Measurements from ENCODE around the gene XIRP1. TPM values are rescaled to one million over a fixed set of nuclear protein-coding genes. Genes with fewer than 3 reads are reported as not detected.

XIRP1 gene
- total and polyA plus RNA-seq, 5 donors, result 152 to 453 (median 195) TPM

DNA sequence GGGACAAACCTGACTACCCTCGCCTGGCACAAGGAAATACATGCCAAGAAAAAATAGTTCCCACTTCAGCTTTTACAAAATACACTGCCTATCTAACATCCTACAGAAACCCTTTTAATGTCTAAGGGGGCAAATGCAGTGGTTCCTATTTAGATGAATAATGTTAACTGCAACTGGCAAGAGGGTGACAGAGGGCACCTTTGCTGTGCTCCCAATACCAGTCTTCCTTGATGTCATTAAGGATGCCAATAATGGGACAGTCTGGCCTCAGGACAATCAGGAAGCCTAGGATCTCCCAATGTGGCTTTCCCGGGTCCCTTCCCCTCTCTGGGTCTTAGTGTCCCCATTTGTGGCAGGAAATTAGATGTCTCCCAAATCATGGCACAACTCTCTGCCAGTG, 53.0 kb downstream of the XIRP1 start:
- H3K4me3 ChIP-seq (ENCODE audit: low read length), result no peak overlapping the region
- ATAC-seq (no peak), DNase-seq (no peak)
- no peaks in the 10 kb centered on the region for H3K27me3 ChIP-seq (ENCODE audit: control insufficient read depth, insufficient read depth)
- intact Hi-C loops (cut with DNase I), result no loop called here
- H3K27ac ChIP-seq (ENCODE audit: low read length), result no peak overlapping the region
- WGBS, result 66% methylated on average over 2 of the region's 2 CpGs
- peaks cover 33% of the 10 kb centered on the region for H3K4me1 ChIP-seq (ENCODE audit: control insufficient read depth, insufficient read depth, low read length)
- H3K9me3 ChIP-seq (ENCODE audit: control insufficient read depth, low read length), result no peaks in the 10 kb centered on the region

DNA sequence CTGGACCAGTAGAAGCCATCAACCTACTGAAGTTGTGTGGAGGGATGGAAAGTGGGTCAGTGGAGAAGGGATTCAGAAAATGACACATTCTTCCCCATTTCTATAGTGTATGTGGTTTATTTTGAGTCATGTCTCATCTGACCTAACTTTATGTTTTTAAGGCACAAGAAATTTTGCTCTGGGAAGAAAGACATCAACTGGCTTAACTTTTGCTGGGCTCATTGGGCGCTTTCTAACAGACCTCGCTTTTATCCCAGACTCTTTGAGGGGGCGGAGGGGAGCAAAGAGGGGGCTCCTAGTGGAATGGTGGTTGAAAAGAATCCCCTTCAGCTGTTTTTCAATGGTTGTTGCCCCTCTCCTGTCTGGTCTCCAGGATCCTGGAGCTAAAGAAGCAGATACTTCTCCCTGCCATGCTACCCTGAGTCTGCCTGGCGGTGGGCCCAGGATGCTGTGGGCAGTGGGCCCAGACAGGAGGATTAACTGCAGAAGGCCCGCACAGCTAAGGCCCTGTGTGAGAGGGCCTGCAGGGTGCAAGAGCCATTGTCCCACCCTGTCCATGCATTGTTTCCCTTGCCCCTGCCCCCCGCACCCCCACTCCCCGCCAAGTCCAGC, 53.5 kb downstream of the XIRP1 start:
- Histone ChIP-seq H3K4me3 (ENCODE audit: low read length) (no peak overlapping the region), H3K27ac (ENCODE audit: low read length) (no peak overlapping the region), H3K27me3 (ENCODE audit: control insufficient read depth, insufficient read depth) (no peaks in the 10 kb centered on the region), H3K4me1 (ENCODE audit: control insufficient read depth, insufficient read depth, low read length) (peaks cover 34% of the 10 kb centered on the region), H3K9me3 (ENCODE audit: control insufficient read depth, low read length) (no peaks in the 10 kb centered on the region)
- peak; percentile 60 to 90 (median 89) for DNase-seq
- intact Hi-C loops (cut with DNase I), result no loop called here
- 74% methylated on average over 7 of the region's 7 CpGs for WGBS
- peak; percentile 1 to 25 for ATAC-seq

GRCh38 chr3:39137991-39138803, 54.2 kb downstream of the XIRP1 start:
- intact Hi-C loops (cut with DNase I), result no loop called here
- no peak overlapping the region for H3K27ac ChIP-seq (ENCODE audit: low read length)
- ATAC-seq, result no peak
- no peaks in the 10 kb centered on the region for H3K27me3 ChIP-seq (ENCODE audit: control insufficient read depth, insufficient read depth)
- H3K4me3 ChIP-seq (ENCODE audit: low read length), result no peak overlapping the region
- whole genome bisulfite sequencing, result 92% methylated on average over 10 of the region's 10 CpGs
- peaks cover 36% of the 10 kb centered on the region for H3K4me1 ChIP-seq (ENCODE audit: control insufficient read depth, insufficient read depth, low read length)
- DNase-seq, result no peak
- H3K9me3 ChIP-seq (ENCODE audit: control insufficient read depth, low read length), result no peaks in the 10 kb centered on the region

DNA sequence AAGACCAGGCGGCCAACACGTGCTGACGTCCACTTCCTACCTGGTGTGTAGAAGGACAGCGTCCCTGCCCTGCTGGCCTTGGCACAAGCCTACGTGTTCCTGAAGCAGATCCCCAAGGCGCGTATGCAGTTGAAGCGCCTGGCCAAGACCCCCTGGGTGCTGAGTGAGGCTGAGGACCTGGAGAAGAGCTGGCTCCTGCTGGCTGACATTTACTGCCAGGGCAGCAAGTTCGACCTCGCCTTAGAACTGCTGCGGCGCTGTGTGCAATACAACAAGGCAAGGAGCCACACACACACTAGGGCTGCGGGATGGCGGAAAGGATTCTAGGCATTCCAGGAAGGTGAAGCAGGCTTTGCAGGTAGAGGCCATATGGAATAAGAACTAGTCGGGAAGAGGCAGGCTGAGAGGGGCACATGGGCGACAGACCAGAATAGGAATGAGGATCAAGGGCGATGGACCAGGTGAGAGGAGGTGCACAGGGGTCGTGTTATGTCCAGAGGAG, 54.9 kb downstream of the XIRP1 start:
- no peak for ATAC-seq
- 95% methylated on average over 18 of the region's 18 CpGs for WGBS
- intact Hi-C loops (cut with DNase I), result no loop called here
- no peak overlapping the region for H3K27ac ChIP-seq (ENCODE audit: low read length)
- H3K27me3 ChIP-seq (ENCODE audit: control insufficient read depth, insufficient read depth), result no peaks in the 10 kb centered on the region
- peaks cover 37% of the 10 kb centered on the region for H3K4me1 ChIP-seq (ENCODE audit: control insufficient read depth, insufficient read depth, low read length)
- no peaks in the 10 kb centered on the region for H3K9me3 ChIP-seq (ENCODE audit: control insufficient read depth, low read length)
- DNase-seq, result peak in 2 of 3 donors; percentile 52 to 59
- no peak overlapping the region for H3K4me3 ChIP-seq (ENCODE audit: low read length)

DNA sequence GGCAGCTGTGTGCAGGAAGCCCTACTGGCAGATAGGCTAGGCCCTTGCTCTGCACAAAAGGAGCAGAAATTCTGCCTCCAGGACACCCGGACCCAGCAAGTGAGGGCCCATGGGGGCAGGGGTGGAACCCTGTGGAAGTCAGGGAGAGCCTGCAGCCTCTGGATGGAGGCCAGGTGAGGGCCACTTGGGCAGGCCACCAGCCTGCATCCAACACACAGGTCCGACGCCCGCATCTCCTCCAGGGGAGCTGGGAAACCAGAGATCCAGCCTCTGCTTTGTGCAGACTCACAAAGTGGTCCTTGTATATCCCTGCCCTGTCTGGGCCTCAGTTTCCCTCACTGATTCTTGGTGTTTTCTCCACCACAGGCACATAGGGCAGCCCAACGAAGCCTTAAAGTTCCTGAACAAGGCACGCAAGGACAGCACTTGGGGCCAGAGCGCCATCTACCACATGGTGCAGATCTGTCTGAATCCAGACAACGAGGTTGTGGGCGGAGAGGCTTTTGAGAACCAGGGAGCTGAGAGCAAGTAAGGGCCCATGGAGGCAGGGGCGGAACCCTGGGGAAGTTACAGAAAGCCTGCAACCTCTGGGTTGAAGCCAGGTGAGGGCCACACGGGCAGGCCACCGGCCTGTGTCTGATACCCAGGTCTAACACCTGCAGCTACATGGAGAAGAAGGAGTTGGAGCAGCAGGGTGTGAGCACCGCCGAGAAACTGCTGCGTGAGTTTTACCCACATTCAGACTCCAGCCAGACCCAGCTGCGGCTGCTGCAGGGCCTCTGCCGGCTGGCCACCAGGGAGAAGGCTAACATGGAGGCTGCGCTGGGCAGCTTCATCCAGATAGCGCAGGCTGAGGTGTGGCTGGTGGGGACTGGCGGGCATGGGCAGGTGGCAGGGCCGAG, 55.6 kb downstream of the XIRP1 start:
- no peaks in the 10 kb centered on the region for H3K9me3 ChIP-seq (ENCODE audit: control insufficient read depth, low read length)
- H3K27me3 ChIP-seq (ENCODE audit: control insufficient read depth, insufficient read depth), result no peaks in the 10 kb centered on the region
- DNase-seq (peak in 2 of 3 donors; percentile 50 to 54), ATAC-seq (no peak)
- WGBS, result 91% methylated on average over 21 of the region's 21 CpGs
- H3K4me3 ChIP-seq (ENCODE audit: low read length), result no peak overlapping the region
- no peak overlapping the region for H3K27ac ChIP-seq (ENCODE audit: low read length)
- peaks cover 32% of the 10 kb centered on the region for H3K4me1 ChIP-seq (ENCODE audit: control insufficient read depth, insufficient read depth, low read length)
- intact Hi-C loops (cut with DNase I), result no loop called here

DNA sequence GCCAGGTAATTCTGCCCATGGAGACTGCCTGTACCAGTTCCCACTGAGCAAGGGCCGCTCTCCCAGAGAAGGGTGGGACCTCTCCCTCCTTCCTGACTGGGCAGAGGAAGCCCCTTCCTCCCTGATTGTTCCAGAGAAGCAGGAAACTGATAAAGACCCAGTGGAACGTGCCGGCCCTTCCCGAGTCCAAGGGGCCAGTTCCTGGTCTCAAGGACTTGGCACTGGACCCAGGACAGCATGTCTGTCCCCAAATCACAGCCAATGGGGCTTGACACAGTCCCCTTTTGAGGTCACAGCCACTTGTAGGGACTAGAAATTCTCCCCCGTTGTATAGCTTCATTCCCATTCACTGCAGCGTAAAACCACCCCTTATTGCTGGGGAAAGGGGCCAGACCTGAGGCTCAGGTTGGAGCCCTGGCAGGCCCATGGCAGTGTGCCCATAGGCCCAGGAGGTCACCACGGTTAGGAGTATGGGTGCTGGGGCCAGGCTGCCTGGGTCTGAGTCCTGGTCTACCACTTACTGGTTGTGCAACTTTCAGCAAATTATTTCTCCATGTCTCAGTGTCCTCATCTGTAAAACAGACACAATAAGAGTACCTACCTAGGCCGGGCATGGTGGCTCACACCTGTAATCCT, 57.1 kb downstream of the XIRP1 start:
- Histone ChIP-seq H3K27me3 (ENCODE audit: control insufficient read depth, insufficient read depth) (no peaks in the 10 kb centered on the region), H3K4me3 (ENCODE audit: low read length) (no peak overlapping the region), H3K4me1 (ENCODE audit: control insufficient read depth, insufficient read depth, low read length) (peaks cover 21% of the 10 kb centered on the region), H3K9me3 (ENCODE audit: control insufficient read depth, low read length) (no peaks in the 10 kb centered on the region), H3K27ac (ENCODE audit: low read length) (peak overlapping the region; percentile 51)
- peak; percentile 73 to 88 (median 81) for DNase-seq
- peak; percentile 65 to 75 for ATAC-seq
- intact Hi-C loops (cut with DNase I), result no loop called here
- WGBS, result 52% methylated on average over 8 of the region's 8 CpGs

DNA sequence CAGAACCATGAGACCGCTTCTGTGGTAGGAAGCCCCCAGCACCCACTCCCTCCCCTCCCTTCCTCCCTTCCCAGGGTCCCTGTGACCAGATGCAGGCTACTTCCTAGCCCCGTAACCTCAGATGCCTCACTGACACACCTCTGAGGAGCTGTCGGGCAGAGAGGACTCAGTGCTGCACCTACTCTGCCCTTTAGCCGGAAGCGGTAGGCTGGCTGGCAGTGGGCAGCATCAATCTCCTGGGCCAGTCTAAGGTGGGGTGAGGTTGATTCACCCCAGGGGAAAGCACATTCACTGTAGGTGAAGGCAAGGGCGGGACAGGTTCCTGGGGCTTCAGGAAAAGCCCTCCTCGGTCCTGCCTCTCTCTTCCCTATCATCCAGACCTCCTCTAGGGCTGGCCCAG, 58.1 kb downstream of the XIRP1 start:
- H3K4me3 ChIP-seq (ENCODE audit: low read length), result no peak overlapping the region
- H3K4me1 ChIP-seq (ENCODE audit: control insufficient read depth, insufficient read depth, low read length), result peaks cover 17% of the 10 kb centered on the region
- DNase-seq (no peak), ATAC-seq (no peak)
- H3K27ac ChIP-seq (ENCODE audit: low read length), result no peak overlapping the region
- intact Hi-C loops (cut with DNase I), result loop anchor here in 1 of 4 donors (5.0 kb wide), 1 partner anchor 48 kb away; no protein-coding TSS in a partner anchor
- H3K9me3 ChIP-seq (ENCODE audit: control insufficient read depth, low read length), result no peaks in the 10 kb centered on the region
- H3K27me3 ChIP-seq (ENCODE audit: control insufficient read depth, insufficient read depth), result no peaks in the 10 kb centered on the region
- 81% methylated on average over 7 of the region's 7 CpGs for WGBS

GRCh38 chr3:39133822-39134221, 58.6 kb downstream of the XIRP1 start:
- Histone ChIP-seq H3K27me3 (ENCODE audit: control insufficient read depth, insufficient read depth) (no peaks in the 10 kb centered on the region), H3K4me1 (ENCODE audit: control insufficient read depth, insufficient read depth, low read length) (peaks cover 17% of the 10 kb centered on the region), H3K4me3 (ENCODE audit: low read length) (no peak overlapping the region), H3K9me3 (ENCODE audit: control insufficient read depth, low read length) (no peaks in the 10 kb centered on the region), H3K27ac (ENCODE audit: low read length) (no peak overlapping the region)
- 72% methylated on average over 6 of the region's 6 CpGs for WGBS
- DNase-seq (no peak), ATAC-seq (no peak)
- intact Hi-C loops (cut with DNase I), result loop anchor here in 1 of 4 donors (5.0 kb wide), 1 partner anchor 48 kb away; no protein-coding TSS in a partner anchor
